Esophagus muscularis mucosa (tissue), 4 donors: Measurements from ENCODE around the gene SOX8.

ENCODE experiments used
- EP300 ChIP-seq: sonication (generic); formaldehyde crosslinking; IDR thresholded peaks from one replicate; pipeline ENCODE4 v1.6.1; 2017; ENCODE audit warnings: antibody characterized with exemption
- POLR2A ChIP-seq: fragments of 450-650 bp; IDR thresholded peaks from one replicate; pipeline ENCODE4 v1.6.1; 2017; ENCODE audit warnings: antibody characterized with exemption, moderate library complexity, mild to moderate bottlenecking, low read depth
- POLR2AphosphoS5 ChIP-seq, 2 donors: sonication (generic); formaldehyde crosslinking; IDR thresholded peaks; one replicate each; pipeline ENCODE4 v1.6.1; 2017; ENCODE audit warnings: antibody characterized with exemption in 2 of 2
- TF ChIP-seq, protein P1 (sequence below), 3 experiments: fragments of 200-600 bp in 2 of 3; fragments of 450-650 bp in 1 of 3; sonication (generic) in 2 of 3; IDR thresholded peaks; one replicate each; pipeline ENCODE4 v1.5.1; 2017 to 2019; ENCODE audit warnings: antibody characterized with exemption in 3 of 3, mild to moderate bottlenecking in 2 of 3, moderate library complexity in 1 of 3

DNA sequence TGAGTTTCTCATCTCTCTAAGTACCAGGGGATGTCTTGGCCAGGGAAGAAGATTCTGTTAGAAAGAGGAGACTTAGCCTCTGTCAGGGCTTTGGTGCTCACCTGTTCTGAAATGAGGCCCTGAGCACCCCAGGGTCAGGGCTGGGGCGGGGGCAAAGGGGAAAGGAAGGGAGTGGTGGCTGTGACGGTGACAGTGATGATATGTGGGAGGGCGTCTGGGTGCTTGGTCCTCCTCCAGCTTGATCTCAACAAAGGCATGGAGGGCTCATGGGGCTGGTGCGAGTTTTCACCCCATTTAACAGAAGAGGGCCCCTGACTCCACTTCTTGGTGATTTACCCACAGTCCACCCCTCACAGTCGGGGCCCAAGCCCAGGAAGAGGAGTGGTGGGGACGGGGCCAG is 15.1 kb downstream of the SOX8 start:
- TF ChIP-seq, protein P1, sequence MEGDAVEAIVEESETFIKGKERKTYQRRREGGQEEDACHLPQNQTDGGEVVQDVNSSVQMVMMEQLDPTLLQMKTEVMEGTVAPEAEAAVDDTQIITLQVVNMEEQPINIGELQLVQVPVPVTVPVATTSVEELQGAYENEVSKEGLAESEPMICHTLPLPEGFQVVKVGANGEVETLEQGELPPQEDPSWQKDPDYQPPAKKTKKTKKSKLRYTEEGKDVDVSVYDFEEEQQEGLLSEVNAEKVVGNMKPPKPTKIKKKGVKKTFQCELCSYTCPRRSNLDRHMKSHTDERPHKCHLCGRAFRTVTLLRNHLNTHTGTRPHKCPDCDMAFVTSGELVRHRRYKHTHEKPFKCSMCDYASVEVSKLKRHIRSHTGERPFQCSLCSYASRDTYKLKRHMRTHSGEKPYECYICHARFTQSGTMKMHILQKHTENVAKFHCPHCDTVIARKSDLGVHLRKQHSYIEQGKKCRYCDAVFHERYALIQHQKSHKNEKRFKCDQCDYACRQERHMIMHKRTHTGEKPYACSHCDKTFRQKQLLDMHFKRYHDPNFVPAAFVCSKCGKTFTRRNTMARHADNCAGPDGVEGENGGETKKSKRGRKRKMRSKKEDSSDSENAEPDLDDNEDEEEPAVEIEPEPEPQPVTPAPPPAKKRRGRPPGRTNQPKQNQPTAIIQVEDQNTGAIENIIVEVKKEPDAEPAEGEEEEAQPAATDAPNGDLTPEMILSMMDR (IDR thresholded peaks at IDR 0.05): no peak
- TF ChIP-seq POLR2AphosphoS5 (IDR thresholded peaks at IDR 0.05): no peak
- no peak for TF ChIP-seq POLR2A
- TF ChIP-seq EP300: no peak
